Subcutaneous adipose tissue (tissue), 4 donors: ENCODE data around the gene PIGU. TPM values are rescaled to one million over a fixed set of nuclear protein-coding genes. Genes with fewer than 3 reads are reported as not detected.

Experiments used
- CTCF ChIP-seq: fragments of 450-650 bp; IDR thresholded peaks from one replicate; pipeline ENCODE4 v1.5.1; 2016; ENCODE audit warnings: low read depth, mild to moderate bottlenecking, control low read depth, antibody characterized with exemption, moderate library complexity
- total RNA-seq, 4 donors: library from RNA; depleted of rRNA; stranded (reverse); fragments of >200 nt; gene quantifications; one replicate each; pipeline ENCODE4 v1.1.0, GENCODE V29; 2016

PIGU gene
- total RNA-seq, 4 donors from 2014 or later = 5.7 to 13.9 (median 7.7) TPM

- TF ChIP-seq CTCF = no peak
Observed at GRCh38 chr20:34560141-34560523, 116.8 kb downstream of the PIGU start.

DNA sequence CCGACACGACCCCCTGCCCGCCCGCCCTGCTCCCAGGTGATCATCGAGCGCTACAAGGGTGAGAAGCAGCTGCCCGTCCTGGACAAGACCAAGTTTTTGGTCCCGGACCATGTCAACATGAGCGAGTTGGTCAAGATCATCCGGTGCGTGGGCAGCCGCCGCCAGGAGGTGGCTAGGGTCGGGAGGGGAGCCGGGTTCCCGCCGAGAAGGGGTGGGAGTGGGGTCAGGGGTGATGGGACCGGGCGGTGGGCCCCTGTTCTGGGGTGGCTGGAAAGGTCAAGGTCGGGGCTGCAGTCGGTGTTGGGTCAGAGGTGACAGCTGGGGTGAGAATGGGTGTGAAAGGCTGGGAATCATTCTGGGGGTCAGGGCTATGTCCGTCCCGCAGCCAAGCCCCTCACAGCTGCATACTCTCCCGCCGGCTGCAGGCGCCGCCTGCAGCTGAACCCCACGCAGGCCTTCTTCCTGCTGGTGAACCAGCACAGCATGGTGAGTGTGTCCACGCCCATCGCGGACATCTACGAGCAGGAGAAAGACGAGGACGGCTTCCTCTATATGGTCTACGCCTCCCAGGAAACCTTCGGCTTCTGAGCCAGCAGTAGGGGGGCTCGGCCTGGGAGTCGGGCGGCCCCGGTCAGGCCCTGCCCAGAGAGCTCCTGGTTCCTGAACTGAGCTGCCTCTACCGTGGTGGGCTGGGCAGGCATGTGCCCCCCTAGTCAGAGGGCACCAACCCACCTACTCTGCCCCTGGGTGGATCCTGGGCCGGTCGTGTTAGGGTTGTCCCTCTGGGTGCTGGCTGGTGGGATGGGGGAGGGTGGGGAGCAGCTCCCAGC lies 117.4 kb downstream of the PIGU start:
- no peak for TF ChIP-seq CTCF

DNA sequence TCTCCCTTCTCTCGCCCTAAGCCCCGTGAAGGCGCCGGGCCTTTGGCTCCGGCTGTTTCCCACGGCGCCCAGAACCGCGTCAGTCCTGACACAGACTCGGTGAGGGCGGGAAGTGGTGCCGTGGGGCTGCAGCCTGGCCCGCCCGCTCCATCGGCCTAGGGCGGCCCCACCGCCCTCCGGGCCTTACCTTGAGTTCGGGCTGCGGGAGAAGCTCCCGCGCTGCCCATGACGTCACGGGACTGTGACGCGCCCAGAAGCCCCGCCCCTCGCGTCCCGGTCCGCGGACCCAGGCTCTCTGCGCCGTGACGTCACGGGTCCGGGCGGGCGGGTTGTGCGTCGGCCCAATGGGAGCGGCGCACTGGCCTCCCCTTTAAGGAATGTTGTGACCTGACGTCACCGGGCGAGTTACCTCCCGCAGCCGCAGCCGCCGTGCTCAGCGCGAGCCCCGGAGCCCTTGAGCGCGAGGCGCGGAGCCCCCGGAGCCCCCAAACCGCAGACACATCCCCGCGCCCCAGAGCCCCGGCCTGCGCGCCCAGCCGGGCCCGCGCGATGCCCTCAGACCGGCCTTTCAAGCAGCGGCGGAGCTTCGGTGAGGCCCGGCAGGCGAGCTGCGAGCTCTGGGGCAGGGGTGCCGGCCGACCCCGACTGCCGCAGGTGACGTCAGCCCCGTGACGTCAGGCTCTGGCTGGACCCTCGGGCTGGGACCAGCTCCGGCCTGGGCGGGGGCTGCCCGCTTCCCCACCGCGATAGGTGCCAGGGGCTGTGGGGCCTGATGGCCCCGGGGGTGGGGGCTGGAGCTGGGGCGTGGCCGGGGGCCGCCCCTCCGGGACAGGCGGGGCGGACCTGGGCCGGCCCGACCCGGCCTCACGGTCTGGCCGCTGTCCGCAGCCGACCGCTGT lies 118.3 kb downstream of the PIGU start, which contains the start of gene MAP1LC3A:
Gene MAP1LC3A (plus strand): TSS at position 399 of the 899 bp plus-strand sequence. CDS start 151 bp downstream, at position 550.
- TF ChIP-seq CTCF = no peak

- TF ChIP-seq CTCF = no peak
Observed at GRCh38 chr20:34557936-34558319, 119.0 kb downstream of the PIGU start.

DNA sequence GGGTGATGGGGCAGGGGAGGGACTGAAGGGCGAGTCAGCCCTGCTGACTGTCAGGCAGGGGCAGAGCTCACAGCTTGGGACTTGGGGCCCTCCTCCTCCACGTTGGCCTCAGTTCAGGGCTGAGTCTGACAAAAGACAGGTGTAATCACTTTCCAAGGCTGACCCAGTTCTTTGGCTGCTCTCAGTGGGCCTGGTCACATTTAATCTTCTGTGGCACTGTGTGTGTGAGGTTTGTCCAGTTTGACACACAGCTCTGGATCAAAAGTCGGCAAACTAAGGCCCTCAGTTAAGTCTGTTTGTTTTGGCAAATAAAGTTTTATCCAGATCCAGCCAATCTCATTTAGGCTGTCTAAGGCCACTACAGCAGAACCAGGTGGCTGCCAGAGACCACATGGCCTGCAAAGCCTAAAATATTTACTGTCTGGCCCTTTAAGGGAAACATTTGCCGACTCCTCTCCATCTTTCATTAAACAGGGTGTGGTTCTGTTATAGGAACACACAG lies 123.5 kb downstream of the PIGU start:
- no peak for TF ChIP-seq CTCF

- TF ChIP-seq CTCF = no peak
Observed at GRCh38 chr20:34552569-34552968, 124.3 kb downstream of the PIGU start.

DNA sequence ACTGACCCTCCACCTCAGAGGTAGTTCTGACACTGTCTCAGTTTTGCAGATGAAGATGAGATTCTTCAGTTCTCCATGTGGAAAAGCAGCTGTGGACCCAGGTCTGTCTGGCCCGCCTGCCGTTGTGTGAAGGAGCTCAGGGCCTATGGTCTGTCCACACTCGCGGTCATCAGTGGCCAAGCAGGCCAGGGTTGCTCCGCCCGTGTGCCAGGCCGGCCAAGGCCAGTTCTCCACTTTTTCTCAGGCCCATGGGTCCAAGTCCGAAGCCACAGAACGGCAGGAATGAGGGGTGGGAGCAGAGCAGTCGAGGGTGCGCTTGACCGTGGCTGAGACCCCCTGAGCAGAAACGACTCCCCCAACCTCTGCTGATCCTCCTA lies 127.0 kb downstream of the PIGU start:
- no peak for TF ChIP-seq CTCF
